Gastroesophageal sphincter (tissue), 3 donors: ENCODE data around the gene TEKT3.

ENCODE experiments used
- CTCF ChIP-seq, 4 experiments: fragments of 200-600 bp in 2 of 4; fragments of 450-650 bp in 2 of 4; sonication (generic) in 1 of 4; IDR thresholded peaks; one replicate each; pipeline ENCODE4 v1.5.1; 2017 to 2019; ENCODE audit warnings: antibody characterized with exemption in 4 of 4, mild to moderate bottlenecking in 2 of 4, moderate library complexity in 2 of 4
- POLR2A ChIP-seq, 2 donors: fragments of 450-650 bp; IDR thresholded peaks; one replicate each; pipeline ENCODE4 v1.6.1; 2017; ENCODE audit warnings: antibody characterized with exemption in 2 of 2, mild to moderate bottlenecking in 2 of 2, moderate library complexity in 1 of 2
- POLR2AphosphoS5 ChIP-seq: sonication (generic); formaldehyde crosslinking; IDR thresholded peaks from one replicate; pipeline ENCODE4 v1.6.1; 2017; ENCODE audit warnings: antibody characterized with exemption

GRCh38 chr17:15287538-15288267 lies 53.7 kb downstream of the TEKT3 start:
- TF ChIP-seq CTCF (IDR thresholded peaks at IDR 0.05) = no peak
- TF ChIP-seq POLR2AphosphoS5 = no peak
- TF ChIP-seq POLR2A (IDR thresholded peaks at IDR 0.05) = no peak
